ENCODE measurements around the gene FBXO15.

Gene FBXO15

DNA sequence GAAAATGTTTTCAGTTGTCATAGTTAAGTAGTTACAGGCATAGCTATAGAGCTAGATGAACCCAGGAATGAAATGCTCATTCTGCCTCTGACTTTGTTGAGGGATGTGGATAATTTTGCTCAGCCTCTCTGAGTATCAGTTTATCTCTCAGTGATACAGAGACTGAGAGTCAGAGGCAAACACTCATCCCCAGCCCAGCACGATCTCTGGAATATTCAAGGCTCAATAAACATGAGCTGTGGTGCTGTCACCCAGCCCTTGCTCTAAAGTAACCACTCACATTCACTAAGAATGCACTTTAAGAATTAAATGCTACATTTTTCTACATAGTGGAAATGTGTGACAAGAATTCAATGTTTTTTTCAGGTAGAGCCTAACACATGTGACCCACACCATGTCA is 31.2 kb upstream of the FBXO15 start:
- TF ChIP-seq, protein P1, sequence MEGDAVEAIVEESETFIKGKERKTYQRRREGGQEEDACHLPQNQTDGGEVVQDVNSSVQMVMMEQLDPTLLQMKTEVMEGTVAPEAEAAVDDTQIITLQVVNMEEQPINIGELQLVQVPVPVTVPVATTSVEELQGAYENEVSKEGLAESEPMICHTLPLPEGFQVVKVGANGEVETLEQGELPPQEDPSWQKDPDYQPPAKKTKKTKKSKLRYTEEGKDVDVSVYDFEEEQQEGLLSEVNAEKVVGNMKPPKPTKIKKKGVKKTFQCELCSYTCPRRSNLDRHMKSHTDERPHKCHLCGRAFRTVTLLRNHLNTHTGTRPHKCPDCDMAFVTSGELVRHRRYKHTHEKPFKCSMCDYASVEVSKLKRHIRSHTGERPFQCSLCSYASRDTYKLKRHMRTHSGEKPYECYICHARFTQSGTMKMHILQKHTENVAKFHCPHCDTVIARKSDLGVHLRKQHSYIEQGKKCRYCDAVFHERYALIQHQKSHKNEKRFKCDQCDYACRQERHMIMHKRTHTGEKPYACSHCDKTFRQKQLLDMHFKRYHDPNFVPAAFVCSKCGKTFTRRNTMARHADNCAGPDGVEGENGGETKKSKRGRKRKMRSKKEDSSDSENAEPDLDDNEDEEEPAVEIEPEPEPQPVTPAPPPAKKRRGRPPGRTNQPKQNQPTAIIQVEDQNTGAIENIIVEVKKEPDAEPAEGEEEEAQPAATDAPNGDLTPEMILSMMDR (IDR thresholded peaks at IDR 0.05; ENCODE audit: extremely low read depth, insufficient read depth, missing control alignments), result no peak
- no peak for DNase-seq (ENCODE audit: low spot score)
- in situ Hi-C loops (cut with MboI; ENCODE audit: low pct_unique_long_range_greater_than_20kb, low sequenced_read_pairs, unreplicated experiment), result loop anchor here (25.0 kb wide), 1 partner anchor 158 kb away; no protein-coding TSS in a partner anchor

DNA sequence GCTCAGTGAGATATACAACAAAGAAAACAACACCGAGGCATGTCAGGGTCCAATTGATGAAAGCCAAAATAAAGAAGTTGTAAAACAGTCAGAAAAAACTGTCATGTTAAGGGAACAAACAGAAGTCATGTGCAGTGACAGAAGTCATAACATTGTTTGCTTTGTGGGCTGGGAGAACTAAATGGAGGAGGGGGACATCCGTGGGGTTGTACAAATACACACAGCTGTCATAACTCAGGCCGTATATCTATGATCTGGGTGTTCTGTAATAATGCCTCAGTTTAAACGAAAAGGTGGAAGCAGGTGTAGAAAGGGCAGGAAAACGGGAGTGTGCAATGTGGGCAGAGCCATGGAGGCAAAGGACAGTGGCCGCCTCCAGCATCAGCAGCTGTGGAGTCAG is 28.0 kb upstream of the FBXO15 start:
- TF ChIP-seq, protein P1 (IDR thresholded peaks at IDR 0.05; ENCODE audit: extremely low read depth, insufficient read depth, missing control alignments), result no peak
- no peak for DNase-seq (ENCODE audit: low spot score)
- in situ Hi-C loops (cut with MboI; ENCODE audit: low pct_unique_long_range_greater_than_20kb, low sequenced_read_pairs, unreplicated experiment), result loop anchor here (25.0 kb wide), 1 partner anchor 162 kb away; no protein-coding TSS in a partner anchor

DNA sequence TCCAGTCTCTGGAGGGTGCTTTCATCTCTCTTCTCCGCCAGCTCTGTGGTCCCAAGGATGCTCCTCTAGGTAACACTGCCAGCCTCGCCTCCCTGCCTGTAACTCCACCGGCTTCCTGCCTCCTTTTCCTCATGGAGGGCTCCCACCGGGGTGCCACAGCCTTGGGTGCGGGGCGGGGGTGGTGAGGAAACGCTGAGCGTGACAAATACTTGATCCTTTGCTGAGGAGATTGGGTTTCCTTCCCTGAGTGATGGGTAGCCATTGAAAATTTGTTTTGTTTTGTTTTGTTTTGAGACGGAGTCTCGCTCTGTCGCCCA is 25.8 kb upstream of the FBXO15 start:
- TF ChIP-seq, protein P1 (IDR thresholded peaks at IDR 0.05; ENCODE audit: extremely low read depth, insufficient read depth, missing control alignments), result no peak
- in situ Hi-C loops (cut with MboI; ENCODE audit: low pct_unique_long_range_greater_than_20kb, low sequenced_read_pairs, unreplicated experiment), result no loop called here
- DNase-seq (ENCODE audit: low spot score), result no peak

DNA sequence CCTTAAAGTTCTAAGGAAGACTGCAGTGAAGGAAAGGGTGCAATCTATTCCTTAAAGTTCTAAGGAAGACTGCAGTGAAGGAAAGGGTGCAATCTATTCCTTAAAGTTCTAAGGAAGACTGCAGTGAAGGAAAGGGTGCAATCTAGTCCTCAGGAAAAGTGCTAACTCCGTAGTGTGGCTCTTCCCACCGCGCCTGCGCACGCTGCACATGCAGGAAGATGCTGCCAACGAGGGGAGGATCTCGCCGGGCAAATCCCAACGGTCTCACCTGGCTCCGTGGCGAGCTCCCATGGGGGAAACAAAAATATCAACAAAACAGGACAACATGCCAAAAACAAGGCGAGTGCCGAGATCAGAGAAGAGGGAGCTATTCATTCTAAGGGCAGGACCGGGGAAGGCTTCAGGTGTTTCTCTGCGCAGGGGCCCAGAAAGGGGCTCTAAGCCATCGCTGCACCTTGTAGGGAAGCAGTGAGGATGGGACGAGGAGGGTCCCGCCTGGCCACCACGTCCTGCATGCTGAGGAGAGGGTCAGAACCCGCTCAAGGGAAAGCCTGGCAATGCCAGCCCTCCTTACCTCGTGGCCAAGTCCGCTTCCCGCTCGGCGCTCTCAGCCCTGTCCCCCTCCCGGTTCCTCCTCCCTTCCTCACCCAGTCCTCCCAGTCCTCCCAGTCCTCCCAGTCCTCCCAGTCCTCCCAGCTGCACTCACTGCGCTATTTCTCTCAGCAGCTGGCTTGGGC is 25.2 kb upstream of the FBXO15 start:
- in situ Hi-C loops (cut with MboI; ENCODE audit: low pct_unique_long_range_greater_than_20kb, low sequenced_read_pairs, unreplicated experiment), result no loop called here
- DNase-seq (ENCODE audit: low spot score), result no peak
- TF ChIP-seq, protein P1 (IDR thresholded peaks at IDR 0.05; ENCODE audit: extremely low read depth, insufficient read depth, missing control alignments), result no peak

DNA sequence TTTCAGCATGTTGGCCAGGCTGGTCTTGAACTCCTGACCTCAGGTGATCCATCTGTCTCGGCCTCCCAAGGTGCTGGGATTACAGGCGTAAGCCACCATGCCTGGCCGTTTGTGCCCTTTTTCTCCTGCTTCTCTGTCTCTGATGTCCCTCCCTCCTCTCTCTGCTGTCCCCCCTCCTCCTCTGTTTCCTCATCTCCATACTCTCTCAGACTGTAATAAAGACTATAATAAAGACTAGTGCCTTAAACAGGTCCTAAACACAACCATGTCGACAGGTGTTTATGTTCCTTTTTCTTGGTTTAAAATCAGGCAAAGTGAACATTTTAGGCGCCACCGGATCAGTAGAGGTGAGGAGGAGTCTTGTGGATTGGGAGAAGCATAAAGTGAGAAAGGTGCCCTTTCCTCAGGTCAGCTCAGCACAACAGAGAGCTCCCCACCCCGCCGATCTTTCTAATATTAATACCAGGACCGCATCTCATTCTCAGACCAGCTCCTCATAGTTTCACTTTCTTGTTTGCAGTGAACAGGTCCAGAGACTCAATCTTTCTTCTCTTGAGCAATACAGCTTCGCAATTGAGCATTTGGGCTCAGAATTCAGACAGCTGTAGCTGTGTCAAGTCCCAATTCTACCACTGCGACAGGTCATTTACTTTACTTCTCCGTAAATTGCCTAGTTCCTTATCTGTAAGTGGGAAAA is 24.4 kb upstream of the FBXO15 start:
- DNase-seq (ENCODE audit: low spot score), result peak; percentile 56
- TF ChIP-seq, protein P1 (IDR thresholded peaks at IDR 0.05; ENCODE audit: extremely low read depth, insufficient read depth, missing control alignments), result no peak
- in situ Hi-C loops (cut with MboI; ENCODE audit: low pct_unique_long_range_greater_than_20kb, low sequenced_read_pairs, unreplicated experiment), result no loop called here

DNA sequence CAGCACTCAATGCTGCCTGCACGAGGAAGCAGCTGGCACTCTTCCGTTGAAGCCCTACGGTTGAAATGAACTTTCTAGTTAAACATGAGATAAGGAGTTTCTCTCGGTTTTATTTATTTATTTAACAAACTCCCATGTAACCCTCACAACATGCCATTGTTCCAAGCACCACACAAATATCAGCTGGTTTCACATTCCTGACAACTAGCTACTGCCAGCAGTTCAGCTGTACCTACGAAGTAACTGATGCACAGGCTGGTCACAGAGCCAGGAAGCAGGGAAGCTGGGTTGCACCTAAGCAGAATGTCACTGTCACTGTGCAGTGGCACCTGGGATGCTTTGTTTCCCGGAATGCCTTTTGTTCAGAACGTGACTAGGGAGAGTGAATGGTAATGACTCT is 18.8 kb upstream of the FBXO15 start:
- in situ Hi-C loops (cut with MboI; ENCODE audit: low pct_unique_long_range_greater_than_20kb, low sequenced_read_pairs, unreplicated experiment), result no loop called here
- no peak for DNase-seq (ENCODE audit: low spot score)
- TF ChIP-seq, protein P1 (IDR thresholded peaks at IDR 0.05; ENCODE audit: extremely low read depth, insufficient read depth, missing control alignments), result no peak
